ENCODE data around the gene ADGRG4. TPM values are rescaled to one million over a fixed set of nuclear protein-coding genes. Genes with fewer than 3 reads are reported as not detected.

The ADGRG4 gene
- polyA plus RNA-seq, 2 of the 4 experiments (the other 2 are of a cell fraction): not detected

DNA sequence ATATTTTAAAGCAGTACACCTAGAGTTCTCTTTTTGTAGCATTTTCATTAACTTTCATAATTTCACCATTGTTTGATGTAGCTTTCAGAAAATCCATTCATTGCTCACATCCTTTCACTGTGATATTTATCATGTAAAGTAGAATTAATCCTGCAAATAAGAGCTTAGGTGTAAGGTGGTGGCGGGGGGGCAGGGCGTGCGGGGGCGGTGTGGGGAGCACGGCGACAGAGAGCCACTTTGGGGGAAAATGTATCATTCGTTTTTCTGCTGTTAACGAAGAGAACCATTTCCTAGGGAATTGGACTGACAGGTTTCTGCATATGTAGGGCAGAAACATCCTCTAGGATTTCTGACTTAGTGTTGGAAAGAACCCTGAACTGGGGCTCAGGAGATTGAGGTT lies 104.4 kb downstream of the ADGRG4 start:
- no peak overlapping the region for H3K27ac ChIP-seq
- H3K4me2 ChIP-seq: no peak overlapping the region
- ATAC-seq (no peak), FAIRE-seq (peak; percentile 46), DNase-seq (ENCODE audit: low read depth in 1 of 2, low spot score in 1 of 2) (no peak)
- CTCF ChIA-PET: no interaction called here
- POLR2A ChIA-PET: no interaction called here
- no peaks in the 10 kb centered on the region for H3K9me3 ChIP-seq
- H3K4me1 ChIP-seq: no peaks in the 10 kb centered on the region
- H3K4me3 ChIP-seq: no peak overlapping the region
- TF ChIP-seq FOSB (CRISPR knock-in tag; IDR thresholded peaks at IDR 0.05) (no peak), SREBF2 (IDR thresholded peaks at IDR 0.05) (no peak), ZSCAN20 (CRISPR knock-in tag; IDR thresholded peaks at IDR 0.05) (no peak), POLR2AphosphoS2 (conservative IDR thresholded peaks at IDR 0.05; ENCODE audit: low read length) (no peak), NPAS2 (CRISPR knock-in tag; IDR thresholded peaks at IDR 0.05; ENCODE audit: borderline replicate concordance) (no peak), ESRRA (IDR thresholded peaks at IDR 0.05; ENCODE audit: borderline replicate concordance, low read length) (no peak), RARB (CRISPR knock-in tag; IDR thresholded peaks at IDR 0.05) (no peak), E2F6 (IDR thresholded peaks at IDR 0.05; ENCODE audit: borderline replicate concordance, low read depth) (no peak), FOXS1 (CRISPR knock-in tag; IDR thresholded peaks at IDR 0.05) (no peak), HOXA7 (CRISPR knock-in tag; IDR thresholded peaks at IDR 0.05) (no peak), PHF8 (IDR thresholded peaks at IDR 0.05; ENCODE audit: borderline replicate concordance, low read depth) (no peak), TFCP2L1 (CRISPR knock-in tag; IDR thresholded peaks at IDR 0.05) (no peak)
- TF ChIP-seq, protein P1, sequence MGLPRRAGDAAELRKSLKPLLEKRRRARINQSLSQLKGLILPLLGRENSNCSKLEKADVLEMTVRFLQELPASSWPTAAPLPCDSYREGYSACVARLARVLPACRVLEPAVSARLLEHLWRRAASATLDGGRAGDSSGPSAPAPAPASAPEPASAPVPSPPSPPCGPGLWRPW (IDR thresholded peaks at IDR 0.05): no peak
- WGBS (ENCODE audit: missing lambda C conversion rate): 28% methylated on average over 7 of the region's 8 CpGs

GRCh38 chrX:136417806-136418205 lies 117.0 kb downstream of the ADGRG4 start:
- DNase-seq (ENCODE audit: low read depth in 1 of 2, low spot score in 1 of 2): no peak
- ChIA-PET CTCF (no interaction called here), POLR2A (no interaction called here)
- ATAC-seq: no peak
- H3K4me2 ChIP-seq: no peak overlapping the region
- no peak overlapping the region for H3K27ac ChIP-seq
- FAIRE-seq: no peak
- no peaks in the 10 kb centered on the region for H3K9me3 ChIP-seq
- no peaks in the 10 kb centered on the region for H3K4me1 ChIP-seq
- 25% methylated on average over 2 of the region's 2 CpGs for WGBS (ENCODE audit: missing lambda C conversion rate)
- no peak overlapping the region for H3K4me3 ChIP-seq
- TF ChIP-seq PBX3 (IDR thresholded peaks at IDR 0.05): no peak
- TF ChIP-seq ESRRA (IDR thresholded peaks at IDR 0.05; ENCODE audit: borderline replicate concordance, low read length): no peak
- no peak for TF ChIP-seq KDM5A (IDR thresholded peaks at IDR 0.05)
- TF ChIP-seq HEYL (CRISPR knock-in tag; IDR thresholded peaks at IDR 0.05): no peak
- no peak for TF ChIP-seq SREBF2 (IDR thresholded peaks at IDR 0.05)
- no peak for TF ChIP-seq PHF8 (IDR thresholded peaks at IDR 0.05; ENCODE audit: borderline replicate concordance, low read depth)
- TF ChIP-seq CHD2 (IDR thresholded peaks at IDR 0.05; ENCODE audit: low read length, partially characterized antibody): no peak
- no peak for TF ChIP-seq MAZ (IDR thresholded peaks at IDR 0.05; ENCODE audit: borderline replicate concordance, low read depth, low read length)
- TF ChIP-seq RNF2 (IDR thresholded peaks at IDR 0.05; ENCODE audit: borderline replicate concordance, low read depth): no peak
- no peak for TF ChIP-seq JUNB (IDR thresholded peaks at IDR 0.05)
- TF ChIP-seq, protein P2, sequence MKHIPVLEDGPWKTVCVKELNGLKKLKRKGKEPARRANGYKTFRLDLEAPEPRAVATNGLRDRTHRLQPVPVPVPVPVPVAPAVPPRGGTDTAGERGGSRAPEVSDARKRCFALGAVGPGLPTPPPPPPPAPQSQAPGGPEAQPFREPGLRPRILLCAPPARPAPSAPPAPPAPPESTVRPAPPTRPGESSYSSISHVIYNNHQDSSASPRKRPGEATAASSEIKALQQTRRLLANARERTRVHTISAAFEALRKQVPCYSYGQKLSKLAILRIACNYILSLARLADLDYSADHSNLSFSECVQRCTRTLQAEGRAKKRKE (CRISPR knock-in tag; IDR thresholded peaks at IDR 0.05; ENCODE audit: low read depth): no peak
- no peak for TF ChIP-seq FOSL2 (IDR thresholded peaks at IDR 0.05)
- TF ChIP-seq FOSL2 (CRISPR knock-in tag; IDR thresholded peaks at IDR 0.05): no peak
- no peak for TF ChIP-seq ZC3H11A (IDR thresholded peaks at IDR 0.05)
- TF ChIP-seq, protein P3, sequence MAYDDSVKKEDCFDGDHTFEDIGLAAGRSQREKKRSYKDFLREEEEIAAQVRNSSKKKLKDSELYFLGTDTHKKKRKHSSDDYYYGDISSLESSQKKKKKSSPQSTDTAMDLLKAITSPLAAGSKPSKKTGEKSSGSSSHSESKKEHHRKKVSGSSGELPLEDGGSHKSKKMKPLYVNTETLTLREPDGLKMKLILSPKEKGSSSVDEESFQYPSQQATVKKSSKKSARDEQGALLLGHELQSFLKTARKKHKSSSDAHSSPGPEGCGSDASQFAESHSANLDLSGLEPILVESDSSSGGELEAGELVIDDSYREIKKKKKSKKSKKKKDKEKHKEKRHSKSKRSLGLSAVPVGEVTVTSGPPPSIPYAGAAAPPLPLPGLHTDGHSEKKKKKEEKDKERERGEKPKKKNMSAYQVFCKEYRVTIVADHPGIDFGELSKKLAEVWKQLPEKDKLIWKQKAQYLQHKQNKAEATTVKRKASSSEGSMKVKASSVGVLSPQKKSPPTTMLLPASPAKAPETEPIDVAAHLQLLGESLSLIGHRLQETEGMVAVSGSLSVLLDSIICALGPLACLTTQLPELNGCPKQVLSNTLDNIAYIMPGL (CRISPR knock-in tag; IDR thresholded peaks at IDR 0.05; ENCODE audit: borderline replicate concordance): no peak
- TF ChIP-seq ZFP36 (IDR thresholded peaks at IDR 0.05; ENCODE audit: borderline replicate concordance, partially characterized antibody): no peak
- TF ChIP-seq HDAC2 (IDR thresholded peaks at IDR 0.05): no peak
